Fibroblast of the aortic adventitia (primary cell): ENCODE results near the gene GMDS. TPM values are rescaled to one million over a fixed set of nuclear protein-coding genes. Genes with fewer than 3 reads are reported as not detected.

Experiments used
- DNase-seq: peaks from one replicate; pipeline ENCODE4 v3.0.0-alpha.2; 2010; ENCODE audit warnings: low read depth
- H3K4me3 ChIP-seq: 2 replicates; pipeline ENCODE4 v1.5.1; 2011; ENCODE audit warnings: low read depth, mild to moderate bottlenecking, control low read depth, low read length, moderate library complexity
- total RNA-seq: library from RNA; depleted of rRNA; stranded (reverse); fragments of >200 nt; gene quantifications from 2 replicates; pipeline ENCODE4 v1.2.3, GENCODE V29; 2012; ENCODE audit warnings: low replicate concordance
- TF ChIP-seq, protein P1 (sequence below): IDR thresholded peaks from 2 replicates; pipeline ENCODE4 v1.5.1; 2011; ENCODE audit warnings: mild to moderate bottlenecking, low read length, control low read depth, inconsistent platforms; ENCODE audit not compliant: insufficient read depth

GMDS gene
- total RNA-seq, 1 donor, result 15.9 TPM

DNA sequence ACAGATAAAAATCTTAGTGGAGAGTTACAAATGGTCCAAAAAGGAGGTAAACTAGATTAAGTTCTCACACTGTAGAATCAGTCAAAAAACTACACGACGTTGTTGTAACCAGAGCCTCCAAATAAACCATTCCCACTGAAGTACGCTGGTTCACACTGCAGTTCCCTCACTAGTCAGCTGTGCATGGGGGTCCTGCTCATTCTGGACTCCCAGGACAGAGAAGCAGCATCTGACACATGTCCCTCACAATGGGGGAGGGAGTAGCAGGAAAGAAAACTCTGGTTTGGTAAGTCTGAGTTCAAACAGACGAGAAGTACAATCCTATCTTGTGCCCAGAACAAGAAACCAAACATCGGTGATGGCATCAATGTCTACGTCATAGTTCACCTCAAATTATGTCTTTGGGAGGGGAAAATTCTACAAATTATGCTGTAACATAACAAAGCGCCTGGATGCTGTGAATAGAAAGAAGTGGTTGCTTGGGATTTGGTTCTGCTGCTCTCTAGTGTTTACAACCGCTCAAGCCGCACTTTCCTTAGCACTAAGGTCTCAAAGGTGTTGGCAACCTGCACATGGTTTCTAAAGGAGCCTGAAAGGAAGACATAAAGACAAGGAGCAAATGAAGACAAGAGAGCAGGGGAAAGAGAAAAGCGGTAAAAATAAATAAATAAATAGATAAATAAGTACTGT lies 208.0 kb downstream of the GMDS start:
- TF ChIP-seq, protein P1, sequence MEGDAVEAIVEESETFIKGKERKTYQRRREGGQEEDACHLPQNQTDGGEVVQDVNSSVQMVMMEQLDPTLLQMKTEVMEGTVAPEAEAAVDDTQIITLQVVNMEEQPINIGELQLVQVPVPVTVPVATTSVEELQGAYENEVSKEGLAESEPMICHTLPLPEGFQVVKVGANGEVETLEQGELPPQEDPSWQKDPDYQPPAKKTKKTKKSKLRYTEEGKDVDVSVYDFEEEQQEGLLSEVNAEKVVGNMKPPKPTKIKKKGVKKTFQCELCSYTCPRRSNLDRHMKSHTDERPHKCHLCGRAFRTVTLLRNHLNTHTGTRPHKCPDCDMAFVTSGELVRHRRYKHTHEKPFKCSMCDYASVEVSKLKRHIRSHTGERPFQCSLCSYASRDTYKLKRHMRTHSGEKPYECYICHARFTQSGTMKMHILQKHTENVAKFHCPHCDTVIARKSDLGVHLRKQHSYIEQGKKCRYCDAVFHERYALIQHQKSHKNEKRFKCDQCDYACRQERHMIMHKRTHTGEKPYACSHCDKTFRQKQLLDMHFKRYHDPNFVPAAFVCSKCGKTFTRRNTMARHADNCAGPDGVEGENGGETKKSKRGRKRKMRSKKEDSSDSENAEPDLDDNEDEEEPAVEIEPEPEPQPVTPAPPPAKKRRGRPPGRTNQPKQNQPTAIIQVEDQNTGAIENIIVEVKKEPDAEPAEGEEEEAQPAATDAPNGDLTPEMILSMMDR, result peak; percentile 47
- no peak overlapping the region for H3K4me3 ChIP-seq
- peak; percentile 61 for DNase-seq

DNA sequence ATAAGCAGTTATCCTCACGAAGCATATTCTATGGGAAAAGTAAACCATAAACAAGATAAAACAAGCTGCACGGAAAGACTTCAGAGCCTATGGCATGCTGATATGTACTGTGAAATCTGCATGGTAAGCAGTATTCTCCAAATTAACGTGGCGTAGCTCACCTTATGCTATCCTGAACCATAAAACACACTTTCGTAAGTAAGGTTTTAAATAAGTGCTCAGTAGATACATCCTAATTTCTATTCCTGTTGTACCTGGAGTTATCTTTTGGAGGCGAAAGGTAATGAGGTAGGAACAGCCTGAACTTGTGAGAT lies 208.7 kb downstream of the GMDS start:
- H3K4me3 ChIP-seq, result no peak overlapping the region
- no peak for DNase-seq
- TF ChIP-seq, protein P1, result no peak

DNA sequence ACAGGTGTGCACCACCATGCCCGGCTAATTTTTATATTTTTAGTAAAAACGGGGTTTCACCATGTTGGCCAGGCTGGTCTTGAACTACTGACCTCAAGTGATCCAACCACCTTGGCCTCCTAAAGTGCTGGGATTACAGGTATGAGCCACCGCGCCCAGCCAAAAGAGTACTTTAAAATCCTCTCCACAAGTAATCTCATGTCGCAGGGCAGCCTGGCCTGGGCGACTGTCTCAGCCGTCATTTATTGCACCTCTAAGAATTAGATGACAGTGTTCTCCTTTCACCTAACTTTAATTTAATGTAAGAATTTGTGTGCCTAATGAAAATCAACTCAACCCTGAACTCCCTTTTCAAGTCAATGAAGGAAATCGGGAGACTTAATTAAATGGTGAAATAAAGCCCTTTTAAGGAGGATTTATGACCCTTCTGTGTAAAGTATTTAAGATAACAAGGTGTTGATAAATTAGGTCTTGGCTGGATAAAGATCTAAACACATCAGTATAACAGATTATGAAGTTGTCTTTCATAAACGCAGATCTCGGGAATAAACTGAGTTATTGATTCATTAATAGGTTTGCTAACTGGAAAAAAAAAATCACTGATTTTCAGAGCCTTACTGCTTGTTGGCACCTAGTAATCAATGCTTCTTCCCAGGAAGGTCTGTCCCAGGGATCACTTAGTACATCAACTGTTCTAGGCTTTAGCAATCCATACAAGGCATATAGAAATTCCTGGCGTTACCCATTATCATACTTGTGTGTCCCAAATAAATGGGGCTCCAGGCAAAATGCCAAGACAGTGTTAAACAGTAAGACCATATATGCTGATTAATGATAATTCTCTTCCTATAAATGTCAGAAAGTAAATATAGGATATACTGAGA lies 209.3 kb downstream of the GMDS start:
- TF ChIP-seq, protein P1, result no peak
- H3K4me3 ChIP-seq, result no peak overlapping the region
- DNase-seq, result no peak

DNA sequence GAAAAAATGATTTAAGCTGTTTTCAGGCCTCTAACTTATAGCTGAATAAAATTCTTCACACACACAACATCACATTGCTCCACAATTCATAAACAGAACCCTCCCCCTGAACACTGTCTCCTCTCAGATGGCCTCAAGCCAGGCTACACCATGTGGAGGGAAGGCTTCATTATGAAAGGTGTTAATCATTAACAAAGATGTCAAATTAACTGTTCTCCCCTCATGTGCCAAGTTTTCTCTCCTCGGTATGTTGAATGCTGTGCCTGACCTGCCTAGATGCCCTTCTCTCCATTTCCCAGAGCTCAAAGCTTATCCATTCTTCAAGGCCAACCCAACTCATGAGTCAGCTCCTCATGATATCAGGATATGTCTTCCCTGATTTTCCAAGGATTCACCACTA lies 210.4 kb downstream of the GMDS start:
- H3K4me3 ChIP-seq, result no peak overlapping the region
- DNase-seq, result no peak
- TF ChIP-seq, protein P1, result no peak

DNA sequence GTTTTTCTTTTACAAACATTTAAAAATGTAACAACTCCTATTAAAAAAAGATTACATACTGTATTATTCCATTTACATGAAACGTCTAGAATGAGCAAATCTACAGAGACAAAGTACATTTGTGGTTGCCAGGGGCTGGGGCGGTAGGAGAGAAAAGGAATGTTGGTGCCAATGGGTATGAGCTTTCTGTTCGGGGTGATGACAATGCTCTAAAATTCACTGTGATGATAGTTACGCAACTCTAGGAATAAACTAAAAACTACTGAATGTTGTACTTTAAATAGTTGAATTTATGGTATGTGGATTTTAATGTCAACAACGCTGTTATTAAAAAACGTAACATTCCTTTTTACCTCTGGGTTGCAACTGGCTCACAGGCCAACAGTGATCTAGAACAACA lies 211.1 kb downstream of the GMDS start:
- DNase-seq, result no peak
- TF ChIP-seq, protein P1, result no peak
- no peak overlapping the region for H3K4me3 ChIP-seq

DNA sequence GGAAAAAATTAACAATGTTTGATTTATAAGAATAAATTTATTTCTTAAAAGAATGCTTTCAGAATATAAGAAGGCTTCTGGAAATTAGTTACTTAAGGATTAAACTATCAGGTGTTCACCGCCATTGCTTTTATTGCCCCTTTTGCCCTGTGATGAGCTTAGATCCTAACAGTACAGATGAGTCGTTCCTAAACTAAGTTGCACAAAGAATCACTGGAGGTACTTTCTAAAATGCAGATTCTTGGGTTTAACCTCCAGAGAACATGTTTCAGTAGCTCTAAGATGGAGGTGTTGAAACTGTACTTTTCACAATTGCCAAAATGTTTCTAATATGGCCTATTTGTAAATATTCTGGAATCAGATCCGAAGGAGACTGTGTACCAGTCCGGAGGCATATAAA lies 211.9 kb downstream of the GMDS start:
- TF ChIP-seq, protein P1, result no peak
- no peak for DNase-seq
- no peak overlapping the region for H3K4me3 ChIP-seq
